Sigmoid colon (tissue), 7 donors: ENCODE data around the gene CLCNKA. TPM values are rescaled to one million over a fixed set of nuclear protein-coding genes. Genes with fewer than 3 reads are reported as not detected.

Experiments used
- DNase-seq: peaks from one replicate; pipeline ENCODE4 v3.0.0-alpha.2; 2019
- H3K27ac ChIP-seq, 4 donors: fragments of 200-600 bp; sonication (generic); one replicate each; pipeline ENCODE4 v1.5.1; 2016 to 2019; ENCODE audit warnings: mild to moderate bottlenecking in 1 of 4
- H3K27me3 ChIP-seq, 3 donors: fragments of 200-600 bp; sonication (generic); one replicate each; pipeline ENCODE4 v1.5.1; 2019; ENCODE audit warnings: mild to moderate bottlenecking in 1 of 3
- H3K36me3 ChIP-seq, 4 donors: fragments of 200-600 bp; sonication (generic); one replicate each; pipeline ENCODE4 v1.5.1; 2016 to 2019
- H3K4me1 ChIP-seq, 4 donors: fragments of 200-600 bp; sonication (generic); one replicate each; pipeline ENCODE4 v1.5.1; 2017 to 2019
- H3K4me3 ChIP-seq, 4 donors: fragments of 200-600 bp; sonication (generic); one replicate each; pipeline ENCODE4 v1.5.1; 2017 to 2019; ENCODE audit warnings: mild to moderate bottlenecking in 2 of 4, moderate library complexity in 1 of 4
- H3K9me3 ChIP-seq, 4 donors: fragments of 200-600 bp in 3 of 4; sonication (generic) in 3 of 4; one replicate each; pipeline versions ENCODE4 v1.5.1 to v1.6.1; 2013 to 2019
- CTCF ChIP-seq, 4 experiments: fragments of 450-650 bp in 3 of 4; fragments of 200-600 bp in 1 of 4; IDR thresholded peaks; one replicate each; pipeline ENCODE4 v1.5.1; 2016 to 2019; ENCODE audit warnings: antibody characterized with exemption in 4 of 4, mild to moderate bottlenecking in 3 of 4, moderate library complexity in 2 of 4
- EP300 ChIP-seq, 4 donors: sonication (generic); formaldehyde crosslinking; IDR thresholded peaks; one replicate each; pipeline ENCODE4 v1.6.1; 2017; ENCODE audit warnings: antibody characterized with exemption in 4 of 4
- POLR2A ChIP-seq, 2 donors: fragments of 450-650 bp; IDR thresholded peaks; one replicate each; pipeline ENCODE4 v1.6.1; 2016; ENCODE audit warnings: antibody characterized with exemption in 2 of 2, mild to moderate bottlenecking in 2 of 2, moderate library complexity in 2 of 2
- POLR2AphosphoS5 ChIP-seq, 4 donors: sonication (generic); formaldehyde crosslinking; IDR thresholded peaks; one replicate each; pipeline ENCODE4 v1.6.1; 2017; ENCODE audit warnings: antibody characterized with exemption in 4 of 4
- WGBS, 2 donors: extraction: QIAGEN DNeasy Blood & Tissue Kit; methylation state at CpG; one replicate each; pipeline ENCODE4 v1.1.7; 2013; 5-methylcytosine and 5-hydroxymethylcytosine counted together
- intact Hi-C: fragments of 100-400 bp; cut with DNase I; formaldehyde crosslinking; loops from one replicate; pipeline ENCODE4 v1.15.1; 2023
- polyA plus RNA-seq, 3 donors: library from polyadenylated mRNA; stranded (reverse); fragments of 200-250 nt; gene quantifications; one replicate each; pipeline ENCODE4 v1.2.3, GENCODE V29; 2013
- total RNA-seq, 4 donors: library from RNA; depleted of rRNA; stranded (reverse); fragments of >200 nt; gene quantifications; one replicate each; pipeline ENCODE4 v1.1.0, GENCODE V29; 2016
- donor health status: healthy with polysubstance abuse.
- donor health status: Bipolar disorder and iron deficiency.
- donor health status: healthy.

Gene CLCNKA
- total and polyA plus RNA-seq, 7 donors = 0.13 to 1.1 TPM; not detected in 5

GRCh38 chr1:15985611-15986297, 36.1 kb upstream of the CLCNKA start:
- DNase-seq = no peak
- no peak overlapping the region for H3K4me3 ChIP-seq
- H3K27me3 ChIP-seq = no peaks in the 10 kb centered on the region
- no peak overlapping the region for H3K27ac ChIP-seq
- WGBS, 2 donors = 54 to 59% methylated on average over 5 of the region's 5 CpGs
- no peaks in the 10 kb centered on the region for H3K4me1 ChIP-seq
- intact Hi-C loops = no loop called here
- H3K9me3 ChIP-seq = peaks cover 0 to 4% (median 0%) of the 10 kb centered on the region in 4 donors
- TF ChIP-seq EP300 (IDR thresholded peaks at IDR 0.05) (no peak), POLR2A (IDR thresholded peaks at IDR 0.05) (no peak), CTCF (IDR thresholded peaks at IDR 0.05) (no peak), POLR2AphosphoS5 (IDR thresholded peaks at IDR 0.05) (no peak)
- H3K36me3 ChIP-seq = no peaks in the 10 kb centered on the region

GRCh38 chr1:15988856-15989736, 32.7 kb upstream of the CLCNKA start:
- Histone ChIP-seq H3K4me3 (no peak overlapping the region), H3K9me3 (no peaks in the 10 kb centered on the region), H3K27me3 (no peaks in the 10 kb centered on the region), H3K27ac (no peak overlapping the region), H3K36me3 (no peaks in the 10 kb centered on the region), H3K4me1 (no peaks in the 10 kb centered on the region)
- TF ChIP-seq POLR2AphosphoS5 (IDR thresholded peaks at IDR 0.05) (no peak), EP300 (IDR thresholded peaks at IDR 0.05) (no peak), POLR2A (IDR thresholded peaks at IDR 0.05) (no peak), CTCF (IDR thresholded peaks at IDR 0.05) (no peak)
- intact Hi-C loops = no loop called here
- DNase-seq = no peak
- WGBS, 2 donors = 79 to 81% methylated on average over 13 of the region's 13 CpGs

GRCh38 chr1:15989776-15990175, 32.1 kb upstream of the CLCNKA start:
- Histone ChIP-seq H3K36me3 (no peaks in the 10 kb centered on the region), H3K27ac (no peak overlapping the region), H3K4me3 (no peak overlapping the region), H3K4me1 (no peaks in the 10 kb centered on the region), H3K27me3 (no peaks in the 10 kb centered on the region), H3K9me3 (no peaks in the 10 kb centered on the region)
- intact Hi-C loops = no loop called here
- TF ChIP-seq CTCF (IDR thresholded peaks at IDR 0.05) (no peak), POLR2AphosphoS5 (IDR thresholded peaks at IDR 0.05) (no peak), POLR2A (IDR thresholded peaks at IDR 0.05) (no peak), EP300 (IDR thresholded peaks at IDR 0.05) (no peak)
- WGBS, 2 donors = 58 to 85% methylated on average over 9 of the region's 9 CpGs
- DNase-seq = no peak

- 85 to 90% methylated on average over 11 of the region's 11 CpGs for WGBS, 2 donors
- TF ChIP-seq CTCF (IDR thresholded peaks at IDR 0.05) (no peak), EP300 (IDR thresholded peaks at IDR 0.05) (no peak)
- no peak overlapping the region for H3K4me3 ChIP-seq
- no peaks in the 10 kb centered on the region for H3K4me1 ChIP-seq
- DNase-seq = no peak
- no peak overlapping the region for H3K27ac ChIP-seq
- no peaks in the 10 kb centered on the region for H3K9me3 ChIP-seq
- H3K36me3 ChIP-seq = no peaks in the 10 kb centered on the region
- intact Hi-C loops = no loop called here
- no peaks in the 10 kb centered on the region for H3K27me3 ChIP-seq
These were observed 30.2 kb upstream of the CLCNKA start for GRCh38 chr1:15991427-15992186.
